Left colon (tissue), 2 donors: ENCODE measurements around the gene FUBP3. TPM values are rescaled to one million over a fixed set of nuclear protein-coding genes. Genes with fewer than 3 reads are reported as not detected.

Experiments
- ATAC-seq: fragments of 200-7000 bp; cut with Tn5 transposase; one replicate; pipeline ENCODE4 v1.9.1; 2020; ENCODE audit warnings: mild to moderate bottlenecking, moderate library complexity
- DNase-seq, 2 donors: peaks; one replicate each; pipeline ENCODE4 v3.0.0-alpha.2; 2020
- intact Hi-C, 2 donors: fragments of 100-400 bp; cut with DNase I in 1 of 2; cut with micrococcal nuclease in 1 of 2; formaldehyde crosslinking; loops; one replicate each; pipeline versions ENCODE4 v1.11.2 to v1.14.0; 2022; cut with DNase I, micrococcal nuclease
- total RNA-seq, 2 donors: library from RNA; stranded (reverse); fragmentation: NEBNext Ultra II Directional; extraction: Animal tissue kit (Norgen Biotek cat#: 25700); gene quantifications; one replicate each; pipeline ENCODE4 v1.2.1, GENCODE V29; 2021
- donor health status: DM: no; HTN: no; CAD: no.
- donor health status: DM: yes; HTN: yes; CAD: no.

The FUBP3 gene
- total RNA-seq, 2 donors from 2014 or later, result 43.8 to 48.3 TPM

GRCh38 chr9:130651221-130651620 lies 71.8 kb downstream of the FUBP3 start:
- intact Hi-C loops, result no loop called here
- no peak for ATAC-seq
- no peak for DNase-seq

- DNase-seq, result no peak
- intact Hi-C loops, result no loop called here
- ATAC-seq, result no peak
Observed at GRCh38 chr9:130651752-130652151, 72.4 kb downstream of the FUBP3 start.

GRCh38 chr9:130654879-130655278 lies 75.5 kb downstream of the FUBP3 start:
- no peak for DNase-seq
- no peak for ATAC-seq
- intact Hi-C loops, result no loop called here

- intact Hi-C loops, result no loop called here
- no peak for ATAC-seq
Observed at GRCh38 chr9:130658893-130659698, 79.7 kb downstream of the FUBP3 start.

GRCh38 chr9:130659699-130660248 lies 80.4 kb downstream of the FUBP3 start:
- ATAC-seq, result no peak
- intact Hi-C loops, result no loop called here
- no peak for DNase-seq

More at GRCh38 chr9:130658893-130659698, 79.7 kb downstream of the FUBP3 start:
- DNase-seq, result no peak

GRCh38 chr9:130660326-130660682 lies 80.9 kb downstream of the FUBP3 start:
- ATAC-seq (no peak), DNase-seq (no peak)
- intact Hi-C loops, result no loop called here

GRCh38 chr9:130660683-130661450 lies 81.5 kb downstream of the FUBP3 start:
- ATAC-seq (no peak), DNase-seq (no peak)

GRCh38 chr9:130661451-130662098 lies 82.2 kb downstream of the FUBP3 start:
- intact Hi-C loops, result no loop called here
- no peak for DNase-seq

More at GRCh38 chr9:130660683-130661450, 81.5 kb downstream of the FUBP3 start:
- intact Hi-C loops, result no loop called here

GRCh38 chr9:130662099-130662969 lies 83.0 kb downstream of the FUBP3 start:
- intact Hi-C loops, result no loop called here
- ATAC-seq (no peak), DNase-seq (no peak)

More at GRCh38 chr9:130661451-130662098, 82.2 kb downstream of the FUBP3 start:
- ATAC-seq, result no peak

- ATAC-seq (no peak), DNase-seq (no peak)
- intact Hi-C loops, result no loop called here
Observed at GRCh38 chr9:130662970-130663257, 83.5 kb downstream of the FUBP3 start.

- ATAC-seq (peak; percentile 37), DNase-seq (no peak)
- intact Hi-C loops, result no loop called here
Observed at GRCh38 chr9:130663258-130663976, 84.0 kb downstream of the FUBP3 start.

GRCh38 chr9:130663977-130664250 lies 84.5 kb downstream of the FUBP3 start:
- no peak for DNase-seq
- intact Hi-C loops, result no loop called here
- no peak for ATAC-seq

GRCh38 chr9:130664251-130665028 lies 85.1 kb downstream of the FUBP3 start, which contains the start of gene PRDM12:
PRDM12 (plus strand) TSS chr9:130664594; CDS start chr9:130664654, 60 bp downstream.
- ATAC-seq (no peak), DNase-seq (no peak)
- intact Hi-C loops, result no loop called here

- DNase-seq (no peak), ATAC-seq (no peak)
- intact Hi-C loops, result no loop called here
Observed at GRCh38 chr9:130665029-130665430, 85.7 kb downstream of the FUBP3 start.

- intact Hi-C loops, result no loop called here
- ATAC-seq (no peak), DNase-seq (no peak)
Observed at GRCh38 chr9:130665431-130666392, 86.3 kb downstream of the FUBP3 start.

GRCh38 chr9:130666393-130667119 lies 87.2 kb downstream of the FUBP3 start:
- ATAC-seq (no peak), DNase-seq (no peak)
- intact Hi-C loops, result no loop called here
